Measurements from ENCODE around the gene MGAT1.

The MGAT1 gene

GRCh38 chr5:180815293-180815917 lies 12.8 kb upstream of the MGAT1 start:
- peak in 1 of 2 experiments; percentile 31 for DNase-seq (ENCODE audit: low read depth in 1 of 2, low spot score in 1 of 2)
- TF ChIP-seq CTCF (IDR thresholded peaks at IDR 0.05; ENCODE audit: insufficient read depth, low read length) = no peak
- TF ChIP-seq SPI1 (IDR thresholded peaks at IDR 0.05; ENCODE audit: borderline replicate concordance, low read depth) = peak; percentile 67
- no peak for TF ChIP-seq REST (IDR thresholded peaks at IDR 0.05; ENCODE audit: insufficient replicate concordance, low read depth)
- no peak for TF ChIP-seq POLR2AphosphoS5 (IDR thresholded peaks at IDR 0.05; ENCODE audit: low read depth)
- Histone ChIP-seq H3K27me3 (ENCODE audit: insufficient read depth, poor library complexity, severe bottlenecking) (no peaks in the 10 kb centered on the region), H3K27ac (replicated peaks) (peak overlapping the region; percentile 15), H3K4me3 (replicated peaks; ENCODE audit: insufficient read depth, low read length) (peak overlapping the region; percentile 35)

- no peak overlapping the region for H3K4me3 ChIP-seq (replicated peaks; ENCODE audit: insufficient read depth, low read length)
- H3K27ac ChIP-seq (replicated peaks) = no peak overlapping the region
- H3K27me3 ChIP-seq (ENCODE audit: insufficient read depth, poor library complexity, severe bottlenecking) = no peaks in the 10 kb centered on the region
- no peak for DNase-seq (ENCODE audit: low read depth in 1 of 2, low spot score in 1 of 2)
- no peak for TF ChIP-seq SPI1 (IDR thresholded peaks at IDR 0.05; ENCODE audit: borderline replicate concordance, low read depth)
- TF ChIP-seq REST (IDR thresholded peaks at IDR 0.05; ENCODE audit: insufficient replicate concordance, low read depth) = no peak
- TF ChIP-seq CTCF (IDR thresholded peaks at IDR 0.05; ENCODE audit: insufficient read depth, low read length) = no peak
- no peak for TF ChIP-seq POLR2AphosphoS5 (IDR thresholded peaks at IDR 0.05; ENCODE audit: low read depth)
Measured at GRCh38 chr5:180813420-180813819, 10.8 kb upstream of the MGAT1 start.

GRCh38 chr5:180811623-180812124 lies 9.1 kb upstream of the MGAT1 start:
- Histone ChIP-seq H3K4me3 (replicated peaks; ENCODE audit: insufficient read depth, low read length) (no peak overlapping the region), H3K27ac (replicated peaks) (peak overlapping the region; percentile 100), H3K27me3 (ENCODE audit: insufficient read depth, poor library complexity, severe bottlenecking) (no peaks in the 10 kb centered on the region)
- DNase-seq (ENCODE audit: low read depth in 1 of 2, low spot score in 1 of 2) = no peak
- no peak for TF ChIP-seq POLR2AphosphoS5 (IDR thresholded peaks at IDR 0.05; ENCODE audit: low read depth)
- no peak for TF ChIP-seq GABPA (IDR thresholded peaks at IDR 0.05; ENCODE audit: low read depth)
- TF ChIP-seq REST (IDR thresholded peaks at IDR 0.05; ENCODE audit: insufficient replicate concordance, low read depth) = no peak
